HepG2 (cell line): ENCODE data around the gene FBLIM1. TPM values are rescaled to one million over a fixed set of nuclear protein-coding genes. Genes with fewer than 3 reads are reported as not detected.

Source experiments
- ATAC-seq: fragments of 200-7000 bp; cut with Tn5 transposase; 3 replicates; pipeline ENCODE4 v1.9.1; 2020; ENCODE audit warnings: mild to moderate bottlenecking, moderate library complexity
- BruUV-seq: library from RNA; stranded (reverse); fragments of 400-500 nt; replicated peaks from 2 replicates; lab custom pipeline; 2021; lab: Mats Ljungman, UMichigan
- CTCF ChIA-PET: fragments of 300-600 bp; formaldehyde crosslinking; extraction: SDS; loops from one replicate; lab custom pipeline; 2021; ENCODE audit warnings: low total read pairs, inconsistent platforms, low intra/inter-chr PET ratio; lab: Yijun Ruan, JAX
- POLR2A ChIA-PET: fragments of 350-600 bp; sonication (Branson Sonifier 250); formaldehyde crosslinking; loops from one replicate; lab custom pipeline; 2020; ENCODE audit warnings: antibody characterized with exemption, inconsistent platforms; lab: Yijun Ruan, JAX
- DNase-seq: peaks from one replicate; pipeline ENCODE4 v3.0.0-alpha.2; 2015; ENCODE audit warnings: low spot score
- FAIRE-seq: peaks from 3 replicates; lab custom pipeline; 2011; peaks lifted over from hg19 to GRCh38; lab: Jason Lieb, UNC
- H2AFZ ChIP-seq: one replicate; pipeline ENCODE4 v1.6.1; 2011; ENCODE audit warnings: low read length, inconsistent platforms
- H3K27ac ChIP-seq: fragments of 300-600 bp; 3 replicates; pipeline ENCODE4 v1.8.0; 2011; ENCODE audit warnings: mixed run types, mild to moderate bottlenecking, mixed read lengths, low read length, inconsistent platforms; ENCODE audit not compliant: insufficient read depth; ENCODE audit errors: extremely low read length
- H3K27me3 ChIP-seq, 2 experiments: fragments of 200-600 bp in 1 of 2; 2 replicates in 1 of 2; 3 replicates in 1 of 2; pipeline versions ENCODE4 v1.6.0 to v1.8.0; 2011; ENCODE audit warnings: low read length in 2 of 2, mild to moderate bottlenecking in 2 of 2, moderate library complexity in 2 of 2, inconsistent platforms in 1 of 2; ENCODE audit not compliant: insufficient read depth in 2 of 2, control insufficient read depth in 1 of 2
- H3K36me3 ChIP-seq, 2 experiments: fragments of 200-600 bp in 1 of 2; replicated peaks in 1 of 2; 2 replicates in 1 of 2; 3 replicates in 1 of 2; pipeline versions ENCODE4 v1.5.1 to v1.8.0; 2011; ENCODE audit warnings: low read length in 2 of 2, inconsistent platforms in 1 of 2; ENCODE audit not compliant: insufficient read depth in 2 of 2, control insufficient read depth in 1 of 2
- H3K4me1 ChIP-seq: 2 replicates; pipeline ENCODE4 v1.5.1; 2012; ENCODE audit warnings: low read length, inconsistent platforms; ENCODE audit not compliant: insufficient read depth
- H3K4me2 ChIP-seq: 2 replicates; pipeline ENCODE4 v1.6.0; 2011; ENCODE audit warnings: low read depth, low read length, inconsistent platforms
- H3K4me3 ChIP-seq, 3 experiments: fragments of 200-600 bp in 1 of 3; sonication (generic), shearing (Covaris generic) in 1 of 3; replicated peaks in 1 of 3; 2 replicates each; pipeline ENCODE4 v1.5.1; 2011 to 2016; ENCODE audit warnings: low read length in 3 of 3, inconsistent platforms in 2 of 3, low read depth in 2 of 3, mild to moderate bottlenecking in 2 of 3, control low read depth in 1 of 3, mixed read lengths in 1 of 3; ENCODE audit not compliant: insufficient read depth in 1 of 3
- H3K79me2 ChIP-seq: one replicate; pipeline ENCODE4 v1.6.1; 2011; ENCODE audit warnings: low read length, inconsistent platforms; ENCODE audit not compliant: insufficient read depth
- H3K9ac ChIP-seq: 2 replicates; pipeline ENCODE4 v1.6.0; 2011; ENCODE audit warnings: mild to moderate bottlenecking, low read depth, low read length, inconsistent platforms; ENCODE audit not compliant: insufficient read depth
- H3K9me3 ChIP-seq: 2 replicates; pipeline ENCODE4 v1.5.1; 2012; ENCODE audit warnings: mild to moderate bottlenecking, low read length
- H4K20me1 ChIP-seq: 2 replicates; pipeline ENCODE4 v1.6.0; 2011; ENCODE audit warnings: inconsistent platforms, mild to moderate bottlenecking, low read length, moderate library complexity; ENCODE audit not compliant: insufficient read depth
- FOXK1 ChIP-seq: sonication (generic); formaldehyde crosslinking; IDR thresholded peaks from 2 replicates; pipeline ENCODE4 v1.4.0; 2020; ENCODE audit warnings: low read depth, missing genetic modification reagents, borderline replicate concordance
- JUND ChIP-seq: sonication (generic); formaldehyde crosslinking; IDR thresholded peaks from 2 replicates; pipeline ENCODE4 v1.8.0; 2022; ENCODE audit warnings: mild to moderate bottlenecking, missing genetic modification reagents
- KAT2B ChIP-seq: fragments of 150-350 bp; IDR thresholded peaks from 2 replicates; pipeline ENCODE4 v1.6.1; 2014; ENCODE audit warnings: low read depth, low read length, borderline replicate concordance
- PHF8 ChIP-seq: sonication (generic); formaldehyde crosslinking; IDR thresholded peaks from 2 replicates; pipeline ENCODE4 v1.5.0; 2020; ENCODE audit warnings: missing genetic modification reagents
- RARA ChIP-seq: IDR thresholded peaks from 2 replicates; pipeline ENCODE4 v1.6.1; 2016; ENCODE audit warnings: missing genetic modification reagents, missing compliant biosample characterization
- ZNF468 ChIP-seq: sonication (generic); formaldehyde crosslinking; IDR thresholded peaks from 2 replicates; pipeline ENCODE4 v1.8.0; 2022; ENCODE audit warnings: mild to moderate bottlenecking, moderate library complexity, missing genetic modification reagents
- WGBS: methylation state at CpG from one replicate; pipeline ENCODE4 v1.1.6; 2017; ENCODE audit warnings: low lambda C conversion rate; 5-methylcytosine and 5-hydroxymethylcytosine counted together
- in situ Hi-C: cut with HindIII; loops from 2 replicates; pipeline ENCODE4 v1.10.0; 2017; ENCODE audit warnings: low pct_unique_long_range_greater_than_20kb; ENCODE audit not compliant: extremely low pct_ligation_motif_present
- intact Hi-C: fragments of 100-400 bp; cut with micrococcal nuclease; formaldehyde crosslinking; loops from one replicate; pipeline ENCODE4 v1.10.0; 2022; ENCODE audit not compliant: unreplicated experiment
- polyA plus RNA-seq, 8 experiments: library from polyadenylated mRNA; depleted of rRNA in 3 of 8; stranded (reverse) in 7 of 8; unstranded in 1 of 8; fragments of >200 nt; fragmentation: Illumina TruSeq in 4 of 8; extraction: Trizol in 4 of 8; gene quantifications; 2 replicates each; pipeline versions ENCODE4 v1.2.1 to v1.2.3, GENCODE V29; 2011 to 2016; ENCODE audit warnings: low read depth in 4 of 8, missing spikeins in 1 of 8, mixed read lengths in 1 of 8; ENCODE audit not compliant: insufficient read depth in 1 of 8
- total RNA-seq, 5 experiments: library from RNA; depleted of rRNA; stranded (reverse); fragments of >200 nt; fragmentation: Illumina TruSeq; extraction: Trizol; gene quantifications; 2 replicates each; pipeline ENCODE4 v1.2.3, GENCODE V29; 2016; ENCODE audit warnings: low read depth in 1 of 5
- TF ChIP-seq, protein P1 (sequence below): sonication (generic); formaldehyde crosslinking; IDR thresholded peaks from 2 replicates; pipeline ENCODE4 v1.9.0; 2021; ENCODE audit warnings: missing genetic modification reagents, borderline replicate concordance

The FBLIM1 gene
- total and polyA plus RNA-seq, 2 of the 13 experiments (the other 11 are each of a cell fraction or from before 2014, with no cell fraction given): 10.6 to 23.0 TPM

- no peak overlapping the region for H2AFZ ChIP-seq
- H3K36me3 ChIP-seq: peaks cover 4 to 21% of the 10 kb centered on the region in 2 experiments; a peak in 3 of 5 replicates
- H3K9me3 ChIP-seq: no peaks in the 10 kb centered on the region
- no peak for DNase-seq
- no peak for ATAC-seq
- no peaks in the 10 kb centered on the region for H3K4me1 ChIP-seq
- CTCF ChIA-PET: no interaction called here
- no peak overlapping the region for H3K4me2 ChIP-seq
- no peak for FAIRE-seq
- peaks cover 7% of the 10 kb centered on the region for H3K79me2 ChIP-seq
- H3K27me3 ChIP-seq: no peaks in the 10 kb centered on the region
- no peak overlapping the region for H3K27ac ChIP-seq
- no peak overlapping the region for H3K4me3 ChIP-seq
- H4K20me1 ChIP-seq: 0 out of 2 replicates have a peak, but pooled peaks cover 4% of the 10 kb centered on the region
- 91% methylated on average over 4 of the region's 4 CpGs for WGBS
- POLR2A ChIA-PET: no interaction called here
- in situ Hi-C loops (no loop called here), intact Hi-C loops (no loop called here)
- BruUV-seq: no TSS peak
- no peak for TF ChIP-seq RARA (CRISPR knock-in tag)
- TF ChIP-seq, protein P1, sequence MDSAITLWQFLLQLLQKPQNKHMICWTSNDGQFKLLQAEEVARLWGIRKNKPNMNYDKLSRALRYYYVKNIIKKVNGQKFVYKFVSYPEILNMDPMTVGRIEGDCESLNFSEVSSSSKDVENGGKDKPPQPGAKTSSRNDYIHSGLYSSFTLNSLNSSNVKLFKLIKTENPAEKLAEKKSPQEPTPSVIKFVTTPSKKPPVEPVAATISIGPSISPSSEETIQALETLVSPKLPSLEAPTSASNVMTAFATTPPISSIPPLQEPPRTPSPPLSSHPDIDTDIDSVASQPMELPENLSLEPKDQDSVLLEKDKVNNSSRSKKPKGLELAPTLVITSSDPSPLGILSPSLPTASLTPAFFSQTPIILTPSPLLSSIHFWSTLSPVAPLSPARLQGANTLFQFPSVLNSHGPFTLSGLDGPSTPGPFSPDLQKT: no peak
- no peak for TF ChIP-seq KAT2B
- no peak for TF ChIP-seq JUND (CRISPR knock-in tag)
- H3K9ac ChIP-seq: no peak overlapping the region
Measured at GRCh38 chr1:15709226-15709625, 49.4 kb upstream of the FBLIM1 start.

DNA sequence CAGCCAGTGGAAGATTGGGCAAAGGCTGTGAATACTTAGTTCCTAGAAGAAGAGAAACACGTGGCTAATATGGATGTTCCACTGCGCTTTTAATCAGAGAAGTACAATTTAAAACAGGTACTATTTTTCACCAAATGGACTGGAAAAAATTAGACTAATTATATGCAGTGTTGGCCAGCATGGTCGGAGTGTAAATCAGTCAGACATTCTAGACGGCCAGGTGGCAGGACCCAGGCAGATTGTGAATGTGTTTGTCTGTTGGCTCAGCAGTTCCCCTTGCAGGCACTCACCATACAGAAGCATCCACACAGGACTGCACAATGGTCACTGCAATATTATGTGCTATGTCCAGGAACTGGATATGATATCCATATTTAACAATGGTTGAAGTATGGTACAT is 46.4 kb upstream of the FBLIM1 start:
- in situ Hi-C loops (no loop called here), intact Hi-C loops (no loop called here)
- DNase-seq (no peak), FAIRE-seq (no peak), ATAC-seq (no peak)
- ChIA-PET CTCF (no interaction called here), POLR2A (no interaction called here)
- 96% methylated on average over 4 of the region's 4 CpGs for WGBS
- Histone ChIP-seq H3K36me3 (peaks cover 6 to 24% of the 10 kb centered on the region in 2 experiments; a peak in 4 of 5 replicates), H3K27ac (no peak overlapping the region), H3K27me3 (no peaks in the 10 kb centered on the region), H3K4me2 (no peak overlapping the region), H4K20me1 (0 out of 2 replicates have a peak, but pooled peaks cover 4% of the 10 kb centered on the region), H3K9ac (no peak overlapping the region), H2AFZ (no peak overlapping the region), H3K4me3 (no peak overlapping the region), H3K79me2 (peaks cover 7% of the 10 kb centered on the region), H3K9me3 (no peaks in the 10 kb centered on the region), H3K4me1 (no peaks in the 10 kb centered on the region)
- no TSS peak for BruUV-seq
- no peak for TF ChIP-seq FOXK1 (CRISPR knock-in tag)
- TF ChIP-seq ZNF468 (CRISPR knock-in tag): no peak
- TF ChIP-seq PHF8 (CRISPR knock-in tag): no peak
